AG04449 (cell line): Measurements from ENCODE around the gene TCF7L2.

Source experiments
- CTCF ChIA-PET: fragments of 350-600 bp; formaldehyde crosslinking; extraction: SDS; loops from one replicate; lab custom pipeline; 2021; ENCODE audit warnings: antibody characterized with exemption; lab: Yijun Ruan, JAX
- POLR2A ChIA-PET: fragments of 400-600, 350-600 bp; formaldehyde crosslinking; extraction: SDS; loops from one replicate; lab custom pipeline; 2020; ENCODE audit warnings: antibody characterized with exemption, inconsistent platforms; lab: Yijun Ruan, JAX
- DNase-seq: peaks from one replicate; pipeline ENCODE4 v3.0.0-alpha.2; 2010; ENCODE audit warnings: low read depth, low spot score
- H3K4me3 ChIP-seq: 2 replicates; pipeline ENCODE4 v1.5.1; 2011; ENCODE audit warnings: low read depth, mild to moderate bottlenecking, control low read depth, low read length
- CTCF ChIP-seq: IDR thresholded peaks from one replicate; pipeline ENCODE4 v1.5.1; 2011; ENCODE audit warnings: mild to moderate bottlenecking, moderate library complexity, low read length, control low read depth, inconsistent platforms; ENCODE audit not compliant: insufficient read depth; ENCODE audit errors: missing control alignments

Gene TCF7L2

GRCh38 chr10:112950714-112951358, 789 bp downstream of the TCF7L2 start:
- no peak for DNase-seq
- no peak for TF ChIP-seq CTCF
- ChIA-PET POLR2A (no interaction called here), CTCF (interaction anchor here (1.2 kb wide), 1 partner anchor 178 kb away, joined by 3 read pairs; no protein-coding TSS in a partner anchor)
- H3K4me3 ChIP-seq, result peak overlapping the region; percentile 70

- DNase-seq, result no peak
Measured at GRCh38 chr10:112951359-112952281, 1.6 kb downstream of the TCF7L2 start.

GRCh38 chr10:112952282-112953173, 2.5 kb downstream of the TCF7L2 start:
- DNase-seq, result no peak
- ChIA-PET CTCF (interaction anchor here (0.9 to 1.6 kb wide), 3 partner anchors 177 to 387 kb away, joined by 3 read pairs; no protein-coding TSS in a partner anchor), POLR2A (interaction anchor here (0.6 kb wide), 2 partner anchors 14 to 100 kb away, joined by 3 to 4 read pairs; no protein-coding TSS in a partner anchor)
- H3K4me3 ChIP-seq, result peak overlapping the region; percentile 70
- TF ChIP-seq CTCF, result no peak

More at GRCh38 chr10:112951359-112952281, 1.6 kb downstream of the TCF7L2 start:
- POLR2A ChIA-PET, result interaction anchor here (0.6 kb wide), 1 partner anchor 99 kb away, joined by 3 read pairs; no protein-coding TSS in a partner anchor
- CTCF ChIA-PET, result no interaction called here
- no peak for TF ChIP-seq CTCF
- peak overlapping the region; percentile 70 for H3K4me3 ChIP-seq

- TF ChIP-seq CTCF, result no peak
- H3K4me3 ChIP-seq, result peak overlapping the region; percentile 70
- CTCF ChIA-PET, result interaction anchor here (0.9 to 1.6 kb wide), 3 partner anchors 176 to 388 kb away, joined by 3 read pairs; no protein-coding TSS in a partner anchor
- POLR2A ChIA-PET, result interaction anchor here (0.6 kb wide), 1 partner anchor 368 kb away, joined by 4 read pairs; no protein-coding TSS in a partner anchor
- DNase-seq, result no peak
Measured at GRCh38 chr10:112953174-112954159, 3.4 kb downstream of the TCF7L2 start.
